ENCODE data around the gene GPI.

Gene GPI

DNA sequence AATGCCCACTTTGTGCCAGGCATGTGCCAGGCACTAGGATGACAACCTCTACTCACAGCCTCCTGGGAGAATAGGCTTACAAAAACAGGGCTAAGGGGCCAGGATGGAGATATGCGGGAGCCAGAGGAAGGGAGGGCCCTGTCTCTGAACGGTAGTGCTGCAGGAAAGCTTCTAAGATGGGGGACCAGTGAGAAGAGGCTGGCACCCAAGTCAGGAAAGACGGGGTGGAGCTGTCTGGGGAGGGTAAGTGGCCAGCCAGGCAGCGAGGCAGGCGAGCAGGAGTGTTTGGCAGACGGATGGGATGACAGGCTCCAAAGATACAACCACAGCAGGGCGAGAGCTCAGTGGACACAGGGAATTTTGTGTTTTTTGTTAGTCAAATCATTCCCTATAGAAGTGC is 44.7 kb upstream of the GPI start:
- no peak for TF ChIP-seq CTCF (IDR thresholded peaks at IDR 0.05; ENCODE audit: control insufficient read depth, extremely low read depth, insufficient read depth)
- no peak overlapping the region for H3K4me3 ChIP-seq (ENCODE audit: low read depth, low read length)
- no peak for DNase-seq (ENCODE audit: low read depth)

- H3K4me3 ChIP-seq (ENCODE audit: low read depth, low read length), result no peak overlapping the region
- TF ChIP-seq CTCF (IDR thresholded peaks at IDR 0.05; ENCODE audit: control insufficient read depth, extremely low read depth, insufficient read depth), result no peak
- no peak for DNase-seq (ENCODE audit: low read depth)
Observed at GRCh38 chr19:34321735-34322134, 43.3 kb upstream of the GPI start.

- no peak for DNase-seq (ENCODE audit: low read depth)
- H3K4me3 ChIP-seq (ENCODE audit: low read depth, low read length), result no peak overlapping the region
- TF ChIP-seq CTCF (IDR thresholded peaks at IDR 0.05; ENCODE audit: control insufficient read depth, extremely low read depth, insufficient read depth), result no peak
Observed at GRCh38 chr19:34323433-34324204, 41.4 kb upstream of the GPI start.

GRCh38 chr19:34324320-34324719 is 40.7 kb upstream of the GPI start:
- H3K4me3 ChIP-seq (ENCODE audit: low read depth, low read length), result no peak overlapping the region
- TF ChIP-seq CTCF (IDR thresholded peaks at IDR 0.05; ENCODE audit: control insufficient read depth, extremely low read depth, insufficient read depth), result no peak
- DNase-seq (ENCODE audit: low read depth), result no peak

GRCh38 chr19:34325181-34325580 is 39.8 kb upstream of the GPI start:
- H3K4me3 ChIP-seq (ENCODE audit: low read depth, low read length), result no peak overlapping the region
- no peak for TF ChIP-seq CTCF (IDR thresholded peaks at IDR 0.05; ENCODE audit: control insufficient read depth, extremely low read depth, insufficient read depth)
- DNase-seq (ENCODE audit: low read depth), result no peak

DNA sequence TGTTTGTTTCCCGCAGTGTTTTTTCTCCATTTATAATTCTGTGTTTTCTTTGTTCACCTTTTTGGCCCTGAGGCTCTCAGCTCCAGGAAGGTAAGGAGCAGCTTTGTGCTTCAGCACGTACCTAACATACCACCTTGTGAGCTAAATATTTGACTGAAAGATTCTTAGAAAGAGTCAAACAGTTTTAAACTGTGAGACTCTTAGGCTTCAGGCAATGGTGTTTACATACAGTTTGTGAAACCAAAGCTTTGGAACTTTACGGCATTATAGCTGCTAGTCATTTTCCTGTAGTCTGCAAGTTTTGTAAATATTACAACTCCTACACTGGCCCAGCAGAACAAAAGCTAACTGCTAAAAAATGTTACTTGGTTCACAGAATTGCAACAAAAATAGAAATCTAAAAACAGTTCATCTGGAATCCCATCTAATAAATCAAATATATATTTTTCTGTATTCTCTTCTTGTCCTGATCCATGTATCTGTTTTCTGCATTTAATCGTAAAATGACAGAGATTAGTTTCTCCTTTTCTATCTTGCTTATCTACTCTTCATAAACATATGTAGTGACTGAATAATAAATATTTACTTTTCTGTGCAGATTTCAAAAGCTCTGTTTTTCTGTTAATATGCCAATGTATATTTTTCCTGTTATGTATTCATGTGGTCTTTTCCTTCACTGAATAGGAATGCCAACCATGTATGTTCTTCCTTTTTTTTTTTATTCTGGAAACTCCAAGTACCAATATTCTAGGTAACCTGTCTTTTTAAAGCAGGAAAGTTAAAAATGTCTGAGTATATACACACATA is 38.8 kb upstream of the GPI start:
- H3K4me3 ChIP-seq (ENCODE audit: low read depth, low read length), result no peak overlapping the region
- no peak for DNase-seq (ENCODE audit: low read depth)
- TF ChIP-seq CTCF (IDR thresholded peaks at IDR 0.05; ENCODE audit: control insufficient read depth, extremely low read depth, insufficient read depth), result no peak

Measured in LNCaP clone FGC (cell line).